Activated CD4-positive, alpha-beta T cell treated with anti-CD3 and anti-CD28 coated beads for 24 hours (primary cell): ENCODE data around the gene GJD3.

Experiments
- DNase-seq, 2 donors: peaks; one replicate each; pipeline ENCODE4 v3.0.0-alpha.2; 2020; ENCODE audit warnings: low read depth in 2 of 2

GJD3 gene

DNA sequence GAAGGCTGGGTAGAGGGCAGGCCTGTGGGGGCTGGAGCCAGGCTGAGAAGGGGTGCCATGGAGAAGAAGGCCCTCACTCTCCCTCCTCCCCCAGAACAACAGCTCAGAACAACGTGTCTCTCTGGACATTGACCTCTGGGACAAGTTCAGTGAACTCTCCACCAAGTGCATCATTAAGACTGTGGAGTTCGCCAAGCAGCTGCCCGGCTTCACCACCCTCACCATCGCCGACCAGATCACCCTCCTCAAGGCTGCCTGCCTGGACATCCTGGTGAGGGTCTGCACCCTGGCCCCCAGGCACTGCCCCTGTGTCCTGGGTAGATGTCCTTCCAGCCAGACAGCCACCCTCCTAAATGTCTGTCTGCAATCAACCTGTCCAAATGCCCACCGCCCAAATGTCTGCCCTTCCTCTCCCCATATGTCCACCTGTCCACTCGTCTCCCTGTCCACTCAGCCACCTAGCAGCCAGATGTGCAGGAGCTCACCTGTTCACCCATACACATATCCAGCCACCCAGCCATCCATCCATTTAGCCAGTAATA is 12.2 kb downstream of the GJD3 start:
- DNase-seq: no peak

DNA sequence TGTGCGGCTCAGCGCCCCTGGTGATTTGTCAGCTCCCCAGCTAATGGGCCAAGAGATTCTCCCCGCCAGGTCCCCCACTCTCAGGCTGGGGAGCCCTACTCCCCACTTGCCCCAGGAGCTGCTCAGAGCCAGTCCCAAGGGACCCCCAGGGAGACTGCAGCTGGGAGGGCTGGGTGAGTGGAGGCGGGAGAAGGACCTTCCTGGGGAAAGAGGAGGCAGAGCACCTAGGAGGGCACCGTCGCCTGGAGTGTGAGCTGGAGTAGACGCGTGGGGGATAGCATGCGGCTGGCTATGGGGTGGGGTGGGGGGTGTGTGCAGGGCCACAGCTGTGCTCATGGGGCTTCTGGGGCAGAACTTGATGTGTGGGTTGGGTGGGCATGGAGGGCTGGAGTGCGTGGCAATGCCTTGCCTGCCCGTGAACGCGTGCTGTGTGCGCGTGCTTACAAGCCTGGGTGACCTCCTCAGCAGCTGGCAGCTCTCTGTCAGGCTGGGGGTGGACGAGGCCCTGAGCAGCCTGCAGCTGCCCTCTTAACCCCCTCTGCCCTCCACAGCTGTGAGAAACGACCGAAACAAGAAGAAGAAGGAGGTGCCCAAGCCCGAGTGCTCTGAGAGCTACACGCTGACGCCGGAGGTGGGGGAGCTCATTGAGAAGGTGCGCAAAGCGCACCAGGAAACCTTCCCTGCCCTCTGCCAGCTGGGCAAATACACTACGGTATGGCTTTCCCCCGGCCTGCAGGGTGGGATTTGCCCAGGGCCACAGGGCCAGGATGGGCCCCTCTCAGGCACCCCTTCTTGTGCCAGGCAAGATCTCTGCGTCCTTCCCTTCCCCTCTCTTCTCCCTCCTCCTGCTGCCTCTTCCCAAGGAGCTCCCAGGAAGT is 12.9 kb downstream of the GJD3 start:
- DNase-seq: no peak

DNA sequence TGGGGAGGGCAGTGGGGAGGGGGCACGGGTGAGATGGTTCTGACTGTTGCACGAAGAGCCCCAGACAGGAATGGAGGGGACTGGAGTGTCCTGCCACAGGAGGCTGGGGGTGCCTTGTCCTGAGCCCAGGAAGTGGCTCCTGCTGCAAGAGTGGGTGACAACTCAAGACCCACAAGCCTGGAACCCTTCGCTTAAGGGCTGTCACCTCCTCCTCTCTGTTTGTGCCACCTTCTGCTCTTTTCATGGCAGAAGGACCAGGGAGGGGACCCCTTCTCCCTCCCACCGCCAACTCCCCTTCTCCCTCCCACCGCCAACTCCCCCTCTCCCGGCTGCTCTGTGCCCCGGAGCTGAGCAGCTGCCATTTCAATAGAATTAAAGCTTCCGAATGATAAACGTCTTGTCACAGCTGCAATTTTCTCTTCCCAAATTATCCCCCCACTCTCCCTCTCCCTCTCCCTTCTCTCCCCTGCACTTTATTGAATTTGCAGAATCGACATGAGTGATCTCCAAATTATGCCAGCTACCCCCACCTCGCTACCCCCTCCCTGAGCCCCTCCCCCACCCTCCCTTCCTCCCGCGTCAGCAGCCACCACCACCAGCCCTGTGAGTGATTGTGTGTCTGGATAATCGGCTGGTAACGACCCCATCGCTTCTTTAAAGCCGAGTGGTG is 13.7 kb downstream of the GJD3 start:
- no peak for DNase-seq

DNA sequence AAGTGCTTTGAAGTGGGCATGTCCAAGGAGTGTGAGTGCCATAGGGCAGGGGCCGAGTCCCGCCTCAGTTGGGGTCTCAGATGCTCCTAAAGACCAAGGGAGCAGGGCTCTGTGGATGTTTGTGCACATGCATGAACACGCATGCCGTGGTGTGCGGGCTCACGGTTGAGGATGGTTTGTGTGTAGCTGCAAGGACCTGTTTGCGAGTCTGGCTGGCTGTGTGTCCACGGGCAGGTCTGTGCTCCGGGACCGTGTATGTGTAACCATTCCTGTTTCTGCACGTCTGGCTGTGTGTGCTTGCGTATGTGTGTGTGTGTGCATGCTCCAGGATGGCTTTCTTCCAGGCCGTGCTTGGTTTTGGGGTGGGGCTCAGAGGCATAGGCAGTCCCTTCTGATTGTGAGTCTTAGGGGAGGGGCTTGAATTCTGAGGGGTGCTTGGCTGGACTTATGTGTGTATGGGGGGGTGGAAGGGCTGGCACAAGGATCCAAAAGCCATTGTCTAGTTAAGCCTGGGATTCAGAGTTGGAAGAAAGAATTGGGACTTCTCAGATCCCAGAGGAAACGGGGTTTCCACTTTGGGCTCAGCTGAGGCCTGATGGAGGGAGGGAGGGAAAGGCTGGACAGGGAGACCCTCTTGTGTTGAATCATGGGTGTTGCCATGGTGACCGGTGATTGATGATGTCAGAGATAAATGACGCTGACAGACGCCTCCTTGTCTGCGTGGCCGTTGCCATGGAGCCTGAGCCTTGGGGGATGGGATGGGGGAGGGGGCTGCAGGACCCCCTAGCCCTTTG is 14.4 kb downstream of the GJD3 start:
- no peak for DNase-seq

DNA sequence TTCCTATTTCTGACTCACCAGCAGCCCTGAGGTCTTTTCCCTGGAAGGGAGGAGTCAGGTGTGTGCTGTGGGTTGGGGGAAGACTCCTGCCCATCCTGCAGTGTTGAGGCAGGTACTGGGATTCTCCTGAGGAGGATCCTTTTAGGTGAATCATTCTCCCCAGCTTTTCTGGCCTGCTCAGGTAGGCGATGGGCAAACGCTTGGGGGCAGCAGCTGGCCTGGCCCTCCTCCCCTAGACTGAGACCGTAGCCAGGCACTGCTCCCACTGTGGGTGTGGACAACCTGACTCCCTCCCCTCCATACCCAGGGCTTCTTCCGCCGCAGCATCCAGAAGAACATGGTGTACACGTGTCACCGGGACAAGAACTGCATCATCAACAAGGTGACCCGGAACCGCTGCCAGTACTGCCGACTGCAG is 15.1 kb downstream of the GJD3 start:
- no peak for DNase-seq

DNA sequence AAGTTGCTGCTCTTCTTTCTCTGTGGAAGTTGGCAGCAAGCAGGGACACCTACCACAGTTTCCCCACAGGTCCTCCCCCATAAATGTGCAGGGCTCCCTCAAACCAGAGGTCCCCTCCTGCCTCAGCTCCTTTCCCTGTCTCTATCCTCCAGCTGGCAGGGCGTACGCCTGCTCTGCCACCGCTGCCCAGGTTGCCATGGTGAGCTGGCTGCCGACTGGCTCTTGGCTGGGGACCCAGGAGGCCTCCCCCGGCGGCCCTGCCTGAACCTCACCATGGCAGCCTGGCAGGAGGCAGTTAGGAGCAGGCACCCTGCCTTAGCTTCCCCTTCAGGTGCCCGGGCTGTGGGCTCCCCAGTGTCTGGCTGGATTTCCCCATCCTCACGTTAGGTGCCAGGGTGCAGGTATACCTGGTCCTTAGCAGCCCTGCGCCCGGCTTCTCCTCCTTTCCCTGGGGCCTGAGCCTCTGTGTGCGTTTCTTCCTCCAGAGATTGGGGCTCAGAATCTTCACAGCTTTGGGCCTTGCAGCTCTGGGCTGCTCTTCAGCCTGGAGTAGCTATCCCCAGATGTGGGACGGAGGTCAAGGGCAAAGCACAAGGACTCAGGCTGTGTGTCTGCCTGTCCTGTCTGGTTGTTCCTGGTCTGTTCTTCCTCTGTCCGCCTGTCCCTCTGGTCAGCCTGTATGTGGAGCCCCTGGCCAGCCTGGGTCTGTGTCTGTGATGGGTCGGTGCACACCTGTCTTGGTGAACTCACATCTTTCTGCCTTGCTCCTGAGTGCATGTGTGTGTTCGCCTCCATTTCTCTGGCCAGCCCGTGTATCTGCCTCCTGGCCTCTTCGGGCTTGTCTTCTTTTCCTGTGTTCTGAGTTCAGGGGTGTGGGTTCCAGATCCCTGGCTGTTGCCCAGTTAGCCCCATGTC is 15.7 kb downstream of the GJD3 start:
- DNase-seq: no peak

DNA sequence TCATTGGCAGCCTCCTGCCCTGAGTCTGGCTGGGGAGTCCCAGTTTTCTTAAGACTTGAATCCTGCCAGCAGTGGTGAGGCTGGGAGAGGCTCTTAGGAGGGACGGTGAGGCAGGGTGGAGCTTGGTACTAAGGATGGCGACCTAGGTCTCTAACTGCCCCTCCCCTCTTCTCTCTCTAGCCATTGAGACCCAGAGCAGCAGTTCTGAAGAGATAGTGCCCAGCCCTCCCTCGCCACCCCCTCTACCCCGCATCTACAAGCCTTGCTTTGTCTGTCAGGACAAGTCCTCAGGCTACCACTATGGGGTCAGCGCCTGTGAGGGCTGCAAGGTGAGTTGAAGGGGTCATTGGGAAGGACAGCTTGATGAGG is 16.4 kb downstream of the GJD3 start:
- DNase-seq: no peak

DNA sequence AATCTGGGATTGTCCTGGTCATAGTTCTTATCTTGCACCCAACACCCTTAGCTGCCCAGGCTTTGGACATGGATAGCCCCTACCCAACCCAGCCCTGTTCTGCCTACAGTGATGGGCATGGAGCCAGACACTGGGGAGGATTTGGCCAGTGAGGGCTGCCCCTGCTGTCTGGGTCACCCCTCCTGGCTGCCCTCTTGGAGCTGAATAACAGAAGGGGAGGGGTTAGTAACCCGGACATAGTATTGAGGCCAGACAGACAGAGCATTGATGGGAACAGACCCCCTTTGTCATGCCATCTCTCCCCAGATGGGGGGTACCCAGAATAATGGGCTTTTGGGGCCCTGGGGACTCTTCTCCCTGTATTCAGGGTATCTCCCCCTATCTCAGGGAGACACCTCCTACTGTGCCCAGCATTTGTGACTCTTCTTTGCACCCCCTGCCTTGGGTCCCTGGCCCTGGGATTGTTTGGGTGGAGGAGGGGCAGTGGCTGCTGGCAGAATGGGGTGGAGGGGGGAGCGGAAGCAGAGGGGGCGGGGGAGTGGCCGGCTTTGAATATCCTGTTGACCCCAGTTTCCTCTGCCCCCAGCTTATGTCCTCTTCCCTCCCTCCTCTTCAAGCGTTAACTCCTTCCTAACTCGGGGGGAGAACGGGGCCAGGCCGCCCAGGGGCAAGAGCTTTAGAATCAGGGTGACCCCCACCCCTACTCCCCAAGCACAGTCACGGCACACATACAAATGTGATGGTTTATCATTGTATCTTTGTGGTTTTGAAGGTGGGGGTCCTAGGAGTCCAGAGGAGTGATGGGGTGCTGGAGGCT is 17.0 kb downstream of the GJD3 start:
- no peak for DNase-seq

DNA sequence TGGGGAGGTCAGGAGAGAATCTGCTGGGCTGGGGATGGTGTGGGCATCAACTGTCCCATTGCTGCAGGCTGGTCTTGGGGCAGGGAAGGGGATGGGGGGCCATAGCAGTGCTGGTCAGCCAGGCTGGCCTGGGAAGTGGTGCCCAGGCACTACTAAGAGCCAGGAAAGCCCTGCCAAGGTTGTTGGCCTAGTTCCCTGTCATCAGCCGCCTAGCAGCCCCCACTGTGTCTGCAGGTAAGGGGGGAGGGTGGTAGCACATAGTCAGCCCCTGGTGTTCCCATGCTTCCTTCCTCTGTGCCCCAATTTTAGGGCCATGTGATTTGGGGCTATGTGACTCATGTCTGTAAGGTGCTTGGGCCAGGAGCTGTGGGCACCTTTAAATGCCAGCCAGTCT is 17.8 kb downstream of the GJD3 start:
- DNase-seq: no peak

DNA sequence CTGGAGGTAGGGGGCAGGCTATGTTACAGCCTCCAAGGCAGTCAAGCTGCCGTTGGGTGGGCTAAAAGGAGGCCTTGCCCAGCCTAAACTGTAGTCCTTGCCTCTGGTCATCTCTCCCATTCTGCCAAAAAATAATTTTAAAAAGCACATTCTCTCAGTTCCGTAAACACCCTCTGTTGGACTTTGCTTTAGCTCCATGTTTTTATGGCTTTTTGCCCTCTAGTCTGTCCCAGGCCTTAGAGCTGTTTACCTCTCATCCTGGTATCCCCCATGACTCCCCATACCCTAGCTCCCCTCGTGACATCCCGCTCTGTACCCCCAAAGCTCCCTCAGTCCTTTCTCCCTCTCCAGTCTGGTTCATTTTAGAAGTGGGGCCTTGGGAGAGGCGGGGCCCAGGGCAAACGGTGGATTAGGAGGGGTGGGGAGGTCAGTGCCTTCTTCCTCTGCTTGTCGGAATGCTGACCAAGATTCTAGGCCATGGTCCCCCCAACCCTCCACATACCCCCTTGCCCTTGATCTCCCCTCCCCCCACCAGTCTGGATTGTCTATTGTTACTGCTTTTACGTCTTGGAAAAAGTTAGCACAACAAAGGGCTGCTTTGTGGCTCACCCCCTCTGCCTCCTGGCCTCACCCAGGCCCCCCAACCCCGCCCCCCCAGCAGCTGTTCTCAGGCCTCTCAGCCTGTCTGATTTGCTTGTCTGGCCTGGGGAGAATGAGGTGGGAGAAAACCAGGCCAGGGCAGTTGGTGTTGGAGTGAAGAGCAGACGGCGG is 18.4 kb downstream of the GJD3 start:
- no peak for DNase-seq

DNA sequence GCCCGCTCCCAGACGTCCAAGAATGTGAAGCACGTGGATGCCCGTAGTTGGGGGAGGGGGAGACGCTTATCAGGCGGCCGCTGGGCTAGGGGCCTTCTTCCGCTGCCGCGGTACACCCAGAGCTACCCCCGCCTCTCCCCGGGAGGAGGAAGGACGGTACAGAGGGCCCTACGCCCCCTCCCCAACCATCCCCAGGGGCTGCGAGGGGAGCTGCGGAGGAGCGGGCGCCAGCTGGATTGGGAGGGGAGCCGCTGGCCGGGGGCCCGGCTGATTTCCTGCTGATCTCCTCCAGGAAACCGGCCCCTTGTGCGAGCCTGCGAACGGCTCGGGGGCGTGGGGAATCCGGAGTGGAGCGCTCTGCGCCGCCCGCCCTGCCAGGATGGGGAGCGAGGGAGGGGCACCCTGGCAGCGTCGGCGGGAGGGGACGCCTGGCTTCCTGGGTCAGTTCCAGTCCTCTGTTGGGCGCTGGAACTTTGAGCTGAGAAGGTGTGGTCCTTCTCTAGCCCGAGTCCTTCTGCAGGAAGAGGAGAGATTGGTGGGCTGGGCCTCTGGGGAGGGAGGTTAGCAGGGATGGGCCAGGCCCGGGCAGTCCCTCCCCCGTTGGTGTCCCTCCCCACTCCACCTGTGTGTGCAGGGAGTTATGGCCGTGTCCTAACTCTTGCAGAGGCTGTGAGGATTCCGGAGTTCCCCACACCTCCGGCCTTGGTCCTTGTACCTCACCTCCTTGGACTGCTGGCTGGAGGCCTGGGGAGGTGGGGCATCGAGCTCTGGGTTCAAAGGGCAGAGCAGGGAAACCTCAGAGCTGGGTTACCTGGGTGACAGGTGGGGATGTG is 19.2 kb downstream of the GJD3 start:
- no peak for DNase-seq

DNA sequence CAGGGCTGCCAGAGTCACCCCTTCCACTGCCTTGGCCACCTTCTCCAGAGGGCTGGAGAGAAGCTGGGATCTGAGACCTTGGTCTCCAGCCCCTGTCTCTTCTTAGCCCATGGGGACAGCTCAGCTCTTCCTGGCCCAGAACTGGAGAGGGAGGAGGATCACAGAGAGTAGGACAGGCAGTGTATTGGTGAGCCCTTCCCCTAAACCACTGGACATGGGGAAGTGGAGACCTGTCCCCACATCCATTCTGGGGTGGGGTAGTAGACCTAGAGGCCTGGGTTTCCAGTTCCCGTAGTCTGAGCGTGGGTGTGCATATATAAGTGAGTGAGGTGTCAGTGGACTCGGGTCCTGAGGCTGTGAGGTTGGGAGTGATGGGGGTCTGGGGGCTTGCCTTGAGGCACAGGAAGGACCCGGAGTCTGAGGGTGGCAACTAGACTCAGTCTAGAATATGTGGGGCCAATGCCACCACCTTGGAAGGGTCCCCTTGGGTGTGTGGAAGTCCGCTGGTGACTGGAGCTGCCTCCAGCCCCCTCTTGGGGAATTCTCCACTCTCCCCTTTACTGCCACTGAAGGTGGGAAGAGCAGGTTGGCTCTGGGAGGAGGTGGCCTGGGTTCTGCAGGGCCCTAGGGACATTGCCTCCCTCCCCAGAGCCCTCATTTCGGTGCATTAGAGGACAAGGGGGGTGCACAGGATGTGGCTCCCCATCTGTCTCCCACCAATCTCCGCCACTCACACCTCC is 19.9 kb downstream of the GJD3 start:
- DNase-seq: no peak

DNA sequence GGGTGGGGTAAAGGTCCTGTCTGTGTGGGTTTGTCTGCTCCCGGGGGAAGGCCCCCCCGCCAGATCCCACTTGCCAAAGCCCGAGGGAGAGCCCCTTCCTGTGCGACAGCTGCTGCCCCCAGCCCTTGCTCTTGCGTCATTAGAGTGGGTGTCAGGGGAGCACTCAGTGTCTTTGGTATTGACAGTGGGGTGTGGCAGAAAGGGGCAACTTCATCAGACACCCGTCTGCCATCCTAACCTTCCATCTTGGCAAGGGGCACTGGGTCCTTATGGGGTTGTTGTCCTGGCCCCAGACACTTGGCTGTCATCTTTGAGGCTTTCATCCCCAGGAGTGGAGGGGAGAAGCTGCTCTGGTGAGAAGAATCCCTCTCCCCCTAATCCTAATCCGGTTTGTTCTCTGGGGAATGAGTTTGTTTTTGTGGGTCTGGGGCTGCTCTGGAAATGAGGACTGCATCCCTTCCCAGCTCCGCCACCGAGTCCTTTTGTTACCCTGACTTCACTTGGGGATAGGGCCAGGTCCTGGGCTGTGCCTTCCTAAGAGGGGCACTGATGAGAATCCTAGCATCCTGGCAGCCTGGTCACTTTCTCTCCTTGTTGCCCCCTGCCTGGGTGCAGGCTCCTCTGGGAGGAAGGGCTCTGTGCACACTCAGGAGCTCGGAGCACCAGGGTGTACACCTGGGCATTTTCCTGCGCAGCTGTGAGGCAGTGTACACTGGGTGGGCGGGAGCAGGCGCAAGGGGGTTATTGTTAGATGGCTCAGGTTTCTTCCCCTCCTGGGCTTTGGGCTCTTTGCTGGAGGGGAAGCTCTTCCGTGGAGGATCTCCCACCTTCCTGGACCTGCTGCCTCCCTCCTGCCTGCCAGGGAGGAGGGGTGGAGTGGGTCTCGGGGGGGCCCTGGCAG is 21.1 kb downstream of the GJD3 start:
- DNase-seq: no peak

DNA sequence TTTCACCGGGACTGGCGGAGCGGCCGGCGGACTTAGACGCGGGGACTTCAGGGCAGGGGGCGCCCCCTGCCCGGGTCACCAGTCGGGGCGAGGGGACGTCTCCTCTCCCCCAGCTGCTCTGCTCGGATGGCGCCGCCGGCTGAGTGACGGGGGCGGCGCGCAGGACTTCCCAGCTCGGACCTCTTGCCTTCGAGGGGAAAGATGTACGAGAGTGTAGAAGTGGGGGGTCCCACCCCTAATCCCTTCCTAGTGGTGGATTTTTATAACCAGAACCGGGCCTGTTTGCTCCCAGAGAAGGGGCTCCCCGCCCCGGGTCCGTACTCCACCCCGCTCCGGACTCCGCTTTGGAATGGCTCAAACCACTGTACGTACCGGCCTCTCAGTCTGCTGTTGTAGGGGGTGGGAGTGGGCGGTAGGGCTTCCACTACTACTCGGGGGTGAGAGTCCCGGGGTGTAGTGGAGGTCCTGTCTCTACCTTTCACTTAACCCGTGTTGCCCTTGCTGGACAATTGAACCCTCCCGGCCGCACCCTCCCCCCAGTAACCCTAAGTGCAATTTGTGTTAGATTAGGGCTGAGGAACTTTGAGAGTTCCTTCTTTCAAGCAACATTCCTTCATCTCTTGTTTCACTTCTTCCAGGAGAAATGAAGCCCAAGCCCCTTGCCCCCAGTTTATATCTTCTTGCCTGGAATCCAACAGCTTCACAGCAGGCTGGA is 21.9 kb downstream of the GJD3 start:
- no peak for DNase-seq

DNA sequence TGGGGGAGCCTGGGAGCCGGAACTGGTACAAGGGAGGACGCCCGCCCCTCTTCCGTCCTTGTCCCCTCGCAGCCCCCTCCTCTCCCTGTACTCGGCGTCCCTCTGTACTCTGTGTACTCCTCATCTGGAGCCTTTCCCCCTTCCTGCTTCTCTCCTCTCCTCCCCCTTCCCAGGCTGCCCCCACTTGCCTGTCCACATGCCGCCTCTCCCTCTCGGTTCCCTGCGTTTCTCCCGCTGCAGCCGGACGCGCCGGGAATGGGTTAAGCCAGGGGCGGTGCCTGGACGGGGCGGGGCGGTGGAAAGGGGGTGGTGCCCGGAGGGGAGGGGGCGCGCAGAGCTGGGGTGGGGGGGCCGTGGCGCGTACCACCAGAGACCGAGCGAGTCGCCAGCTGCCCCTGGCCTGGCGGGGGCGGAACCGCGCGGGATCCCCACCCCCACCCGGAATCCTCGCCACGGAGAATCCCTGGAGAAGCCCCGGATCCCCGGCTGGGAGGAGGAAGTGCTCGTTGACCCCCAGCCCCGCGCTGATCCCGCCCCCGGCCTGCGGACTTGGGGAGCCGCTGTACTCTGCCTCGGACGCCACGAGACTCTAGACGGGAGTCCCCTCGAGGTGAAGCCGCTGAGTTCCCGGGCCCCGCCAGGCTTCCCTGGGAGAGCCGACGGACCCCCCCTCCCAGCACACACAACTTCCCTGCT is 22.6 kb downstream of the GJD3 start:
- no peak for DNase-seq
